SU-DHL-6 (cell line): ENCODE results near the gene PLAC1.

Experiments used
- H2AFZ ChIP-seq: fragments of 200-600 bp; sonication (generic); 2 replicates; pipeline ENCODE4 v1.6.1; 2014; ENCODE audit warnings: low read depth, mild to moderate bottlenecking, moderate library complexity, mixed read lengths, antibody characterized with exemption, low read length; ENCODE audit not compliant: severe bottlenecking
- H3F3A ChIP-seq: fragments of 200-600 bp; shearing (Covaris generic); 2 replicates; pipeline ENCODE4 v1.6.0; 2016; ENCODE audit warnings: antibody characterized with exemption, mild to moderate bottlenecking; ENCODE audit not compliant: insufficient read depth
- H3K27ac ChIP-seq: fragments of 200-600 bp; sonication (generic); 2 replicates; pipeline ENCODE4 v1.5.1; 2016; ENCODE audit warnings: low read depth, mild to moderate bottlenecking, low read length, moderate library complexity, mixed read lengths
- H3K27me3 ChIP-seq: fragments of 200-600 bp; sonication (generic), shearing (Covaris generic); 2 replicates; pipeline ENCODE4 v1.6.0; 2014; ENCODE audit warnings: mild to moderate bottlenecking, low read length
- H3K36me3 ChIP-seq: fragments of 200-600 bp; sonication (generic); 2 replicates; pipeline ENCODE4 v1.6.1; 2014; ENCODE audit warnings: mild to moderate bottlenecking, low read length, mixed read lengths
- H3K4me2 ChIP-seq: fragments of 300-600, 200-600 bp; shearing (Covaris generic), sonication (generic); 2 replicates; pipeline ENCODE4 v1.6.0; 2014; ENCODE audit warnings: low read length, low read depth, mild to moderate bottlenecking; ENCODE audit not compliant: poor library complexity, severe bottlenecking
- H3K4me3 ChIP-seq: fragments of 200-600 bp; sonication (generic); 2 replicates; pipeline ENCODE4 v1.5.1; 2014; ENCODE audit warnings: antibody characterized with exemption, low read length, mild to moderate bottlenecking, mixed read lengths; ENCODE audit not compliant: insufficient read depth, poor library complexity, severe bottlenecking
- H3K79me2 ChIP-seq: fragments of 200-600 bp; sonication (generic); 2 replicates; pipeline ENCODE4 v1.6.1; 2014; ENCODE audit warnings: mild to moderate bottlenecking, low read length, moderate library complexity; ENCODE audit not compliant: insufficient read depth
- H3K9ac ChIP-seq: fragments of 200-600 bp; sonication (generic); 2 replicates; pipeline ENCODE4 v1.7.0; 2014; ENCODE audit warnings: mild to moderate bottlenecking, low read length
- H3K9me2 ChIP-seq: fragments of 200-600 bp; sonication (generic); replicated peaks from 2 replicates; pipeline ENCODE4 v1.6.1; 2014; ENCODE audit warnings: low read length; ENCODE audit not compliant: insufficient read depth
- H3K9me3 ChIP-seq: fragments of 200-600 bp; sonication (generic); 2 replicates; pipeline ENCODE4 v1.6.1; 2014; ENCODE audit warnings: low read length, mixed read lengths; ENCODE audit not compliant: insufficient read depth
- H4K20me1 ChIP-seq: fragments of 200-600 bp; sonication (generic); 2 replicates; pipeline ENCODE4 v1.6.1; 2014; ENCODE audit warnings: low read depth, mild to moderate bottlenecking, antibody characterized with exemption, low read length, moderate library complexity, mixed read lengths
- CTCF ChIP-seq: fragments of 200-600 bp; sonication (generic); IDR thresholded peaks from one replicate; pipeline ENCODE4 v1.5.1; 2017; ENCODE audit warnings: antibody characterized with exemption, mild to moderate bottlenecking, low read length, moderate library complexity; ENCODE audit not compliant: insufficient read depth, poor library complexity, severe bottlenecking
- EZH2phosphoT487 ChIP-seq: fragments of 200-600 bp; sonication (generic), shearing (Covaris generic); conservative IDR thresholded peaks from 2 replicates; pipeline ENCODE4 v1.6.1; 2018; ENCODE audit warnings: mild to moderate bottlenecking, antibody characterized with exemption, low read length, moderate library complexity, mixed read lengths

The PLAC1 gene

GRCh38 chrX:134570899-134571298 lies 87.4 kb downstream of the PLAC1 start:
- Histone ChIP-seq H3K27ac (no peak overlapping the region), H4K20me1 (no peaks in the 10 kb centered on the region), H3K4me2 (no peak overlapping the region), H3K27me3 (no peaks in the 10 kb centered on the region), H3K36me3 (no peaks in the 10 kb centered on the region), H3F3A (no peaks in the 10 kb centered on the region), H2AFZ (no peak overlapping the region), H3K9ac (no peak overlapping the region), H3K9me2 (no peaks in the 10 kb centered on the region), H3K9me3 (no peaks in the 10 kb centered on the region), H3K79me2 (no peaks in the 10 kb centered on the region), H3K4me3 (no peak overlapping the region)
- TF ChIP-seq CTCF (no peak), EZH2phosphoT487 (no peak)

- no peak overlapping the region for H3K27ac ChIP-seq
- no peaks in the 10 kb centered on the region for H3K36me3 ChIP-seq
- TF ChIP-seq EZH2phosphoT487 (no peak), CTCF (no peak)
- H3K9ac ChIP-seq: no peak overlapping the region
- H4K20me1 ChIP-seq: no peaks in the 10 kb centered on the region
- H2AFZ ChIP-seq: no peak overlapping the region
- no peak overlapping the region for H3K4me2 ChIP-seq
- H3K4me3 ChIP-seq: no peak overlapping the region
- no peaks in the 10 kb centered on the region for H3F3A ChIP-seq
- H3K9me3 ChIP-seq: no peaks in the 10 kb centered on the region
- no peaks in the 10 kb centered on the region for H3K79me2 ChIP-seq
- H3K27me3 ChIP-seq: no peaks in the 10 kb centered on the region
- H3K9me2 ChIP-seq: no peaks in the 10 kb centered on the region
Measured at GRCh38 chrX:134570509-134570846, 87.8 kb downstream of the PLAC1 start.

- no peaks in the 10 kb centered on the region for H3K9me2 ChIP-seq
Measured at GRCh38 chrX:134569306-134569705, 89.0 kb downstream of the PLAC1 start.

More at GRCh38 chrX:134569306-134569705, 89.0 kb downstream of the PLAC1 start:
- no peaks in the 10 kb centered on the region for H3K27me3 ChIP-seq
- TF ChIP-seq EZH2phosphoT487 (no peak), CTCF (no peak)
- no peaks in the 10 kb centered on the region for H4K20me1 ChIP-seq
- H3K79me2 ChIP-seq: no peaks in the 10 kb centered on the region
- H2AFZ ChIP-seq: no peak overlapping the region
- no peaks in the 10 kb centered on the region for H3K9me3 ChIP-seq
- H3K4me2 ChIP-seq: no peak overlapping the region
- no peak overlapping the region for H3K27ac ChIP-seq
- H3K36me3 ChIP-seq: no peaks in the 10 kb centered on the region
- H3K4me3 ChIP-seq: no peak overlapping the region
- H3F3A ChIP-seq: no peaks in the 10 kb centered on the region
- H3K9ac ChIP-seq: no peak overlapping the region
